WTC11 (cell line): ENCODE results near the gene ADGRB2. TPM values are rescaled to one million over a fixed set of nuclear protein-coding genes. Genes with fewer than 3 reads are reported as not detected.

Source experiments
- ATAC-seq: fragments of 200-7000 bp; cut with Tn5 transposase; 2 replicates; pipeline ENCODE4 v1.10.0; 2021; ENCODE audit warnings: mild to moderate bottlenecking, moderate library complexity
- CTCF ChIA-PET: fragments of 300-600 bp; sonication (Branson Sonifier 250); formaldehyde crosslinking; loops from one replicate; lab custom pipeline; 2021; ENCODE audit warnings: antibody characterized with exemption; lab: Charles Lee
- POLR2A ChIA-PET: fragments of 350-600 bp; sonication (Branson Sonifier 250); formaldehyde crosslinking; loops from one replicate; lab custom pipeline; 2021; ENCODE audit warnings: antibody characterized with exemption; lab: Charles Lee
- DNase-seq: peaks from one replicate; pipeline ENCODE4 v3.0.0; 2021; ENCODE audit warnings: low spot score
- H3K27ac Mint-ChIP-seq: 2 replicates; pipeline ENCODE4 v1.8.0; 2021; ENCODE audit warnings: mixed read lengths
- H3K27me3 Mint-ChIP-seq: 2 replicates; pipeline ENCODE4 v1.8.0; 2021; ENCODE audit warnings: low read depth, mild to moderate bottlenecking, moderate library complexity, mixed read lengths
- H3K36me3 Mint-ChIP-seq: 2 replicates; pipeline ENCODE4 v1.8.0; 2021; ENCODE audit warnings: mixed read lengths
- H3K4me1 Mint-ChIP-seq: 2 replicates; pipeline ENCODE4 v1.8.0; 2022; ENCODE audit warnings: mixed read lengths
- H3K4me3 Mint-ChIP-seq: 2 replicates; pipeline ENCODE4 v1.8.0; 2021; ENCODE audit warnings: mild to moderate bottlenecking, moderate library complexity, mixed read lengths
- H3K9me3 Mint-ChIP-seq: 2 replicates; pipeline ENCODE4 v1.8.0; 2021; ENCODE audit warnings: mixed read lengths
- ATF6 ChIP-seq: sonication (generic); formaldehyde crosslinking; IDR thresholded peaks from 2 replicates; pipeline ENCODE4 v1.8.1; 2023; ENCODE audit warnings: mild to moderate bottlenecking, missing genetic modification reagents
- CDX4 ChIP-seq: fragments of 250-450 bp; sonication (Bioruptor Pico); IDR thresholded peaks from 2 replicates; pipeline ENCODE4 v1.9.0; 2021; ENCODE audit warnings: moderate library complexity, mild to moderate bottlenecking, inconsistent platforms, borderline replicate concordance
- ELF4 ChIP-seq: sonication (generic); formaldehyde crosslinking; IDR thresholded peaks from 2 replicates; pipeline ENCODE4 v1.8.1; 2022; ENCODE audit warnings: low read depth, mild to moderate bottlenecking, moderate library complexity, missing genetic modification reagents
- EMX1 ChIP-seq: fragments of 250-450 bp; sonication (Bioruptor Pico); IDR thresholded peaks from 2 replicates; pipeline ENCODE4 v1.8.0; 2021; ENCODE audit warnings: mild to moderate bottlenecking
- FOXJ3 ChIP-seq: sonication (generic); formaldehyde crosslinking; IDR thresholded peaks from 2 replicates; pipeline ENCODE4 v1.9.0; 2021; ENCODE audit warnings: missing genetic modification reagents, mild to moderate bottlenecking, borderline replicate concordance
- FOXP1 ChIP-seq: sonication (generic); formaldehyde crosslinking; IDR thresholded peaks from 2 replicates; pipeline ENCODE4 v1.8.0; 2022; ENCODE audit warnings: missing genetic modification reagents, mild to moderate bottlenecking, moderate library complexity, borderline replicate concordance
- HMGA2 ChIP-seq: fragments of 250-450 bp; sonication (Bioruptor Pico); IDR thresholded peaks from 2 replicates; pipeline ENCODE4 v1.4.0; 2021; ENCODE audit warnings: mild to moderate bottlenecking, moderate library complexity
- IRF1 ChIP-seq: sonication (generic); formaldehyde crosslinking; IDR thresholded peaks from 2 replicates; pipeline ENCODE4 v1.8.0; 2023; ENCODE audit warnings: missing genetic modification reagents
- JUN ChIP-seq: sonication (generic); formaldehyde crosslinking; IDR thresholded peaks from 2 replicates; pipeline ENCODE4 v1.8.0; 2023; ENCODE audit warnings: mild to moderate bottlenecking, missing genetic modification reagents
- KAT7 ChIP-seq: sonication (generic); formaldehyde crosslinking; IDR thresholded peaks from 2 replicates; pipeline ENCODE4 v1.8.1; 2023; ENCODE audit warnings: missing genetic modification reagents, mild to moderate bottlenecking, borderline replicate concordance
- MAX ChIP-seq: sonication (generic); formaldehyde crosslinking; IDR thresholded peaks from 2 replicates; pipeline ENCODE4 v1.8.0; 2022; ENCODE audit warnings: mild to moderate bottlenecking, missing genetic modification reagents
- MXD4 ChIP-seq: fragments of 250-450 bp; sonication (Bioruptor Pico); IDR thresholded peaks from 2 replicates; pipeline ENCODE4 v1.8.0; 2021; ENCODE audit warnings: mild to moderate bottlenecking, moderate library complexity, borderline replicate concordance
- NFATC4 ChIP-seq: fragments of 250-450 bp; sonication (Bioruptor Pico); IDR thresholded peaks from 2 replicates; pipeline ENCODE4 v1.9.0; 2021; ENCODE audit warnings: mild to moderate bottlenecking
- PRDM15 ChIP-seq: sonication (generic); formaldehyde crosslinking; IDR thresholded peaks from 2 replicates; pipeline ENCODE4 v1.8.0; 2022; ENCODE audit warnings: missing genetic modification reagents
- RELA ChIP-seq: sonication (generic); formaldehyde crosslinking; IDR thresholded peaks from 2 replicates; pipeline ENCODE4 v1.8.1; 2022; ENCODE audit warnings: missing genetic modification reagents, mild to moderate bottlenecking, borderline replicate concordance
- RORB ChIP-seq: fragments of 250-450 bp; sonication (Bioruptor Pico); IDR thresholded peaks from 2 replicates; pipeline ENCODE4 v1.9.0; 2021; ENCODE audit warnings: mild to moderate bottlenecking
- TEAD1 ChIP-seq: sonication (generic); formaldehyde crosslinking; IDR thresholded peaks from 2 replicates; pipeline ENCODE4 v1.8.0; 2022; ENCODE audit warnings: mild to moderate bottlenecking, missing genetic modification reagents
- USF2 ChIP-seq: sonication (generic); formaldehyde crosslinking; IDR thresholded peaks from 2 replicates; pipeline ENCODE4 v1.8.1; 2023; ENCODE audit warnings: mild to moderate bottlenecking, missing genetic modification reagents, moderate library complexity
- ZNF121 ChIP-seq: sonication (generic); formaldehyde crosslinking; IDR thresholded peaks from 2 replicates; pipeline ENCODE4 v1.8.0; 2023; ENCODE audit warnings: missing genetic modification reagents
- ZNF138 ChIP-seq: sonication (generic); formaldehyde crosslinking; conservative IDR thresholded peaks from 2 replicates; pipeline ENCODE4 v1.8.1; 2022; ENCODE audit warnings: mild to moderate bottlenecking, moderate library complexity, missing genetic modification reagents
- ZNF263 ChIP-seq: sonication (generic); formaldehyde crosslinking; IDR thresholded peaks from 2 replicates; pipeline ENCODE4 v1.8.1; 2022; ENCODE audit warnings: low read depth, mild to moderate bottlenecking, moderate library complexity, missing genetic modification reagents
- ZNF423 ChIP-seq: fragments of 250-450 bp; sonication (Bioruptor Pico); IDR thresholded peaks from 2 replicates; pipeline ENCODE4 v2.1.2; 2022; ENCODE audit warnings: mild to moderate bottlenecking, moderate library complexity
- ZNF512 ChIP-seq: sonication (generic); formaldehyde crosslinking; IDR thresholded peaks from 2 replicates; pipeline ENCODE4 v1.8.1; 2022; ENCODE audit warnings: missing genetic modification reagents, borderline replicate concordance
- total RNA-seq: library from RNA; stranded (reverse); gene quantifications from 3 replicates; pipeline ENCODE4 v1.2.3, GENCODE V29; 2021

Gene ADGRB2
- total RNA-seq, 1 experiment from 2014 or later, result 39.3 TPM

- TF ChIP-seq ATF6 (CRISPR knock-in tag) (no peak), RORB (CRISPR knock-in tag) (no peak), FOXP1 (CRISPR knock-in tag) (0 out of 2 replicates have a peak, but pooled peaks have one; percentile 26), KAT7 (CRISPR knock-in tag) (no peak), JUN (no peak), ZNF138 (CRISPR knock-in tag) (no peak), ZNF423 (CRISPR knock-in tag) (no peak), FOXJ3 (CRISPR knock-in tag) (no peak)
- no peak overlapping the region for H3K27ac Mint-ChIP-seq
- H3K4me3 Mint-ChIP-seq, result no peak overlapping the region
- DNase-seq (no peak), ATAC-seq (no peak)
- peaks cover 21% of the 10 kb centered on the region for H3K4me1 Mint-ChIP-seq
- no peaks in the 10 kb centered on the region for H3K9me3 Mint-ChIP-seq
- ChIA-PET POLR2A (no interaction called here), CTCF (no interaction called here)
- H3K27me3 Mint-ChIP-seq, result no peaks in the 10 kb centered on the region
- no peaks in the 10 kb centered on the region for H3K36me3 Mint-ChIP-seq
These were observed 31.9 kb upstream of the ADGRB2 start for GRCh38 chr1:31795801-31796621.

- no peak overlapping the region for H3K27ac Mint-ChIP-seq
- DNase-seq (no peak), ATAC-seq (no peak)
- H3K9me3 Mint-ChIP-seq, result no peaks in the 10 kb centered on the region
- no peak overlapping the region for H3K4me3 Mint-ChIP-seq
- TF ChIP-seq IRF1 (CRISPR knock-in tag), result no peak
- no peak for TF ChIP-seq FOXJ3 (CRISPR knock-in tag)
- TF ChIP-seq ELF4, result no peak
- TF ChIP-seq MAX, result no peak
- no peak for TF ChIP-seq ZNF512
- no peak for TF ChIP-seq ZNF121 (CRISPR knock-in tag)
- no peak for TF ChIP-seq HMGA2 (CRISPR knock-in tag)
- TF ChIP-seq PRDM15 (CRISPR knock-in tag), result no peak
- no peak for TF ChIP-seq CDX4 (CRISPR knock-in tag)
- no peak for TF ChIP-seq USF2 (CRISPR knock-in tag)
- TF ChIP-seq ZNF423 (CRISPR knock-in tag), result no peak
- TF ChIP-seq NFATC4 (CRISPR knock-in tag), result no peak
- no peak for TF ChIP-seq ZNF263
- TF ChIP-seq RELA (CRISPR knock-in tag), result no peak
- TF ChIP-seq EMX1 (CRISPR knock-in tag), result no peak
- no peak for TF ChIP-seq TEAD1 (CRISPR knock-in tag)
- no peak for TF ChIP-seq MXD4
- CTCF ChIA-PET, result no interaction called here
- H3K36me3 Mint-ChIP-seq, result no peaks in the 10 kb centered on the region
- POLR2A ChIA-PET, result no interaction called here
- no peaks in the 10 kb centered on the region for H3K27me3 Mint-ChIP-seq
- peaks cover 16% of the 10 kb centered on the region for H3K4me1 Mint-ChIP-seq
These were observed 31.0 kb upstream of the ADGRB2 start for GRCh38 chr1:31795096-31795675.
